Ovary (tissue), 9 donors: ENCODE measurements around the gene GPC1. TPM values are rescaled to one million over a fixed set of nuclear protein-coding genes. Genes with fewer than 3 reads are reported as not detected.
A peak's percentile ranks its signal among the peaks of the same experiment; 100 is the strongest.

Experiments used
- DNase-seq, 5 donors: peaks; one replicate each; pipeline ENCODE4 v3.0.0-alpha.2; 2019 to 2020
- H3K27ac ChIP-seq, 2 donors: fragments of 200-600 bp; one replicate each; pipeline versions ENCODE4 v1.5.1 to v1.8.0; 2019 to 2022
- H3K27me3 ChIP-seq: fragments of 200-600 bp; one replicate; pipeline ENCODE4 v1.8.0; 2022
- H3K36me3 ChIP-seq: fragments of 200-600 bp; sonication (generic); one replicate; pipeline ENCODE4 v1.5.1; 2019
- H3K4me1 ChIP-seq: one replicate; pipeline ENCODE4 v1.8.1; 2013; ENCODE audit warnings: mild to moderate bottlenecking, moderate library complexity; ENCODE audit not compliant: insufficient read depth
- H3K4me3 ChIP-seq: fragments of 200-600 bp; sonication (generic); one replicate; pipeline ENCODE4 v1.5.1; 2017
- H3K9me3 ChIP-seq, 2 donors: fragments of 200-600 bp in 1 of 2; sonication (generic) in 1 of 2; one replicate each; pipeline versions ENCODE4 v1.5.1 to v1.8.1; 2013 to 2019; ENCODE audit warnings: mild to moderate bottlenecking in 1 of 2, moderate library complexity in 1 of 2
- EP300 ChIP-seq: sonication (generic); formaldehyde crosslinking; IDR thresholded peaks from one replicate; pipeline ENCODE4 v1.6.1; 2017; ENCODE audit warnings: antibody characterized with exemption
- POLR2A ChIP-seq: fragments of 450-650 bp; IDR thresholded peaks from one replicate; pipeline ENCODE4 v1.6.1; 2017; ENCODE audit warnings: antibody characterized with exemption, mild to moderate bottlenecking, moderate library complexity
- WGBS, 3 donors: extraction: QIAGEN DNeasy Blood & Tissue Kit in 1 of 3; methylation state at CpG; one replicate each; pipeline versions ENCODE4 v1.1.5 to v1.1.7; 2013 to 2017; 5-methylcytosine and 5-hydroxymethylcytosine counted together
- intact Hi-C, 4 donors: fragments of 100-400 bp; cut with DNase I; formaldehyde crosslinking; loops; one replicate each; pipeline versions ENCODE4 v1.11.0 to v1.15.1; 2022 to 2023
- polyA plus RNA-seq, 2 donors: library from polyadenylated mRNA; stranded (reverse); fragments of 200-250 nt in 1 of 2; fragments of 350-450 nt in 1 of 2; fragmentation: Illumina TruSeq in 1 of 2; extraction: RNeasy Lipid Tissue Mini Kit (QIAGEN cat#74804) in 1 of 2; gene quantifications; one replicate each; pipeline ENCODE4 v1.2.3, GENCODE V29; 2013 to 2014
- total RNA-seq, 7 donors: library from RNA; depleted of rRNA in 2 of 7; stranded (reverse); fragments of >200 nt in 2 of 7; fragmentation: NEBNext Ultra II Directional in 3 of 7; extraction: Animal tissue kit (Norgen Biotek cat#: 25700) in 3 of 7; gene quantifications; one replicate each; pipeline versions ENCODE4 v1.1.0 to v1.2.4, GENCODE V29; 2016 to 2023
- TF ChIP-seq, protein P1 (sequence below), 3 donors: fragments of 450-650 bp in 2 of 3; fragments of 200-600 bp in 1 of 3; IDR thresholded peaks; one replicate each; pipeline versions ENCODE4 v1.5.1 to v1.8.0; 2016 to 2022; ENCODE audit warnings: antibody characterized with exemption in 3 of 3, mild to moderate bottlenecking in 1 of 3
- donor health status: DM: no; HTN: no; CAD: no; lungs with moderate emphysema.
- donor health status: DM: no; HTN: no; CAD: no.
- donor health status: Bipolar disorder and iron deficiency.
- donor health status: DM: yes; HTN: yes; CAD: no.
- donor health status: DM: no; HTN: no; CAD: no.
- donor health status: DM: yes; HTN: yes; CAD: no.

The GPC1 gene
- total and polyA plus RNA-seq, 9 donors = 2.9 to 149 (median 71.4) TPM

DNA sequence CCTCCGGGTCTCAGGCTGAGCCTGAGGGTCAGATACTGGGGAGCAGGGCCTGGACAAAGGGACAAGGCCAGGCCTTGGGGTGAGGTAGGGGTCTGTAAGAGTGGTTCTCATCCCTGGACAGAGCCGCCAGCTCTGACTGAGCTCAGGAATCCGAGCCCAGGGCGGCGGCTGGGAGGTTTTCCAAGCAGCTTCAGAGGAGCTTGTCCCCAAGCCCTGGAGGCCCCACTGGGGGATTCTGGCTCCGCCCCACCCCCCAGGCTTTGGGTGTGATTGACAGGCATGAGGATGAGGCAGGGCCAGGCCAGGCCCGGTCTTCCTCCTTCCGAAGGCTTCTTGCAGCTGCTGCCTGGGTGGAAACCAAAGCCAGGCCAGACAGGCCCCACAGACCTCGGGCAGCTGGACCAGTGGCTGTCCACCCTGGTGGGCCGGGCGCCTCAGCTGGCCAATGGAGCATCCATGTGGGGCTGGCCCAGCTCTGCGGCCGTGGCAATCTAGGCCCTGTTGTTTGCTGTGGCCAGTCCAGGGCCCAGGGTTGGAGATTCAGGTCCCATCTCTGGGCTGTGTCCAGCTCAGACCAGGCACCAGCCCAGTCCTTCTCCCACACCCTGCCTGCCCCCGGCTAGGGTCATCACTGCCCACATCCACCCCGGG, 23.1 kb upstream of the GPC1 start:
- DNase-seq = peak in 4 of 5 donors; percentile 14 to 21 (median 16)
- WGBS, 3 donors = 79 to 85% (median 82%) methylated on average over 14 to 15 of the region's 15 CpGs
- Histone ChIP-seq H3K27ac (no peak overlapping the region), H3K36me3 (no peaks in the 10 kb centered on the region), H3K27me3 (no peaks in the 10 kb centered on the region), H3K4me3 (no peak overlapping the region), H3K9me3 (no peaks in the 10 kb centered on the region), H3K4me1 (no peaks in the 10 kb centered on the region)
- TF ChIP-seq, protein P1, sequence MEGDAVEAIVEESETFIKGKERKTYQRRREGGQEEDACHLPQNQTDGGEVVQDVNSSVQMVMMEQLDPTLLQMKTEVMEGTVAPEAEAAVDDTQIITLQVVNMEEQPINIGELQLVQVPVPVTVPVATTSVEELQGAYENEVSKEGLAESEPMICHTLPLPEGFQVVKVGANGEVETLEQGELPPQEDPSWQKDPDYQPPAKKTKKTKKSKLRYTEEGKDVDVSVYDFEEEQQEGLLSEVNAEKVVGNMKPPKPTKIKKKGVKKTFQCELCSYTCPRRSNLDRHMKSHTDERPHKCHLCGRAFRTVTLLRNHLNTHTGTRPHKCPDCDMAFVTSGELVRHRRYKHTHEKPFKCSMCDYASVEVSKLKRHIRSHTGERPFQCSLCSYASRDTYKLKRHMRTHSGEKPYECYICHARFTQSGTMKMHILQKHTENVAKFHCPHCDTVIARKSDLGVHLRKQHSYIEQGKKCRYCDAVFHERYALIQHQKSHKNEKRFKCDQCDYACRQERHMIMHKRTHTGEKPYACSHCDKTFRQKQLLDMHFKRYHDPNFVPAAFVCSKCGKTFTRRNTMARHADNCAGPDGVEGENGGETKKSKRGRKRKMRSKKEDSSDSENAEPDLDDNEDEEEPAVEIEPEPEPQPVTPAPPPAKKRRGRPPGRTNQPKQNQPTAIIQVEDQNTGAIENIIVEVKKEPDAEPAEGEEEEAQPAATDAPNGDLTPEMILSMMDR (IDR thresholded peaks at IDR 0.05) = no peak
- TF ChIP-seq POLR2A = no peak
- TF ChIP-seq EP300 = no peak
- intact Hi-C loops = no loop called here

DNA sequence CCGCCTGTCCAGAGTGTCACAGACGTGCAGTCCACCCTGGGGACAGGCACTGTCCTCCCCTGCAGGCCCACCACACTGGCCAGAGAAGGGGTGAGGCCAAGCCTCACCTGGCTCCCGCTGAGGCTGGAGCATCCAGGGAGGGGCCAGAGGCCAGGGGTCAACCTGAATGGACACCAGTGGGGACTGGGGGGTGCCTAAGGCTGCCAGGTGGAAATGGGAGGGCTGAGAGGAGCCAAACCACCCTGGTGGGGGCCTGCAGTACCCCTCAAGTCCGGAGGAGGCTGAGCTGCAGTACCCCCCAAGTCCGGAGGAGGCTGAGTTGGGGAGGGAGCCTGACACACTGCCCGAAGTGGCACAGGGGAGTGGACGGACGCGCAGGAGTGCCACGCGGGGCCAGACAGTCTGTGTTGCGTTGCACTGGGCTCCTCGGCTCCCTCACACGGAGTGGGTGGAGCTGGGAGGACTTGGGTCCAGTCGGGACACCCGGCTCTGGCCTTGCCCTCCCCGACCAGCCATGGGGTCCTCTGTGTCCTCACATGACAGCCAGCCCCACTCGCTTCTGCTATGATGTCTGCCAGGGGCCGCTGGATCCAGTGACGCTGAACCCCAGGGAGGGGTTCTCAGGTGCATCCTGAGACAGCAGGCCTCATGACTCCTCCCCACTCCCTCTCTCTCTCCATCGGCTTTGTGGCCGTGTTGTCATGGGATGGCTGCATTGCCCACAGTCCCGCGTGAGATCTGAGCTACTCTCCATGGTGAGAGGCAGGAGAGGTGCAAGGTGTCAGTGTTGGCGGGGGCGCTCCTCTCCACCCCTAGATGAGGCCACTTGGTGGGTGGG, 22.3 kb upstream of the GPC1 start:
- WGBS, 3 donors = 86 to 90% (median 87%) methylated on average over 25 to 26 of the region's 26 CpGs
- Histone ChIP-seq H3K4me1 (no peaks in the 10 kb centered on the region), H3K27me3 (no peaks in the 10 kb centered on the region), H3K36me3 (no peaks in the 10 kb centered on the region), H3K27ac (no peak overlapping the region), H3K4me3 (no peak overlapping the region), H3K9me3 (no peaks in the 10 kb centered on the region)
- TF ChIP-seq, protein P1 (IDR thresholded peaks at IDR 0.05) = no peak
- TF ChIP-seq POLR2A (no peak), EP300 (no peak)
- DNase-seq = peak in 4 of 5 donors; percentile 9 to 21 (median 12)
- intact Hi-C loops = no loop called here

DNA sequence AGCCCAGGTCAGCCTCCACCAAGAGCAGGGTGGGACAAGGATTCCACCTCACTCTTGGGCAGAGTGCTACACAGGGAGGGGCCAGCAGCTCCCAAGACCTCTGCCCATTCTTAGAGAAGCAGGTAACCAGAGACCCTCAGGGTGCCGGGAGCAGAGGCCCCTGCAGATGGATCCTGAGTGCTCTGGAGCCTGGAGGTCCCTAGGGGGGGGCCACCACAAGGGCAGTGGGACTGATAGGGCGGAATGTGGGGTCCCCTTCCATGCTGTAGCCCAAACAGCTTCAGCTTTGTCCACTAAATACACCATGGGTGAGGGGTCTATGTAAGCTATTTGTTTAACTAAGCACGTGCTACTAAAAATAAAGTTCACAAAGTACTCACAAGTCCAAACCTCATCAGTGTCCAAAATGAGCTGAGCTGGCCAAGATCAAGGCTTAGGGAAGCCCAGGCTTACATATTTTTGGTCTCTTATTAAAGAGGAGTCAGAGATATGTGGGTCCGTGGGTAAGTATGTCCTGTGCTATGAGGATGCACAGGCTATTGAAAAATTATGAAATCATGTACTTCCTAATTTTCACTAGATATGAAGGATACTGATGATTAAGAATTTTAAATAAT, 21.5 kb upstream of the GPC1 start:
- Histone ChIP-seq H3K27me3 (no peaks in the 10 kb centered on the region), H3K36me3 (no peaks in the 10 kb centered on the region), H3K27ac (no peak overlapping the region), H3K9me3 (no peaks in the 10 kb centered on the region), H3K4me1 (no peaks in the 10 kb centered on the region), H3K4me3 (no peak overlapping the region)
- no peak for TF ChIP-seq POLR2A
- TF ChIP-seq, protein P1 (IDR thresholded peaks at IDR 0.05) = no peak
- TF ChIP-seq EP300 = no peak
- DNase-seq = no peak
- WGBS, 3 donors = 40 to 52% (median 50%) methylated on average over 4 of the region's 4 CpGs
- intact Hi-C loops = no loop called here

DNA sequence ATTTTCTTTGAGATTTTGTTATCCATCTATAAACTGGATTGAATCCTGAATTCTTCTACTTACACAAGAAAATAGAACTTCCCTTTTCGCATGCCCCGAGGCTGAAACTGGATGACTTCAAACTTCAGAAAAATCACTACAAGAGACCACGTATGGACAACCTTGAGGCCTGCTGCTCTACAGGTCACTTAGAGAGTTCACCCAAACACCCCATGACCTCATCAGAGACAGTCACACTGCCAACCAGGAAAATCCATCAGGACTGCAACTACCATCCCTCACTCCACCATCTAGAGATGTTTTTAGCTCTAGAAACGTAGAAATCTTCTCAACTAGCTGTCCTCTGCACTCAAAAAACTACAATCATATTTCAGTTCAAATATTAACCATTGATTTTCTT, 18.6 kb upstream of the GPC1 start:
- DNase-seq = no peak
- TF ChIP-seq, protein P1 (IDR thresholded peaks at IDR 0.05) = no peak
- TF ChIP-seq POLR2A (no peak), EP300 (no peak)
- 76 to 84% (median 83%) methylated on average over 4 of the region's 4 CpGs for WGBS, 3 donors
- Histone ChIP-seq H3K36me3 (no peaks in the 10 kb centered on the region), H3K9me3 (no peaks in the 10 kb centered on the region), H3K27me3 (no peaks in the 10 kb centered on the region), H3K27ac (no peak overlapping the region), H3K4me1 (no peaks in the 10 kb centered on the region), H3K4me3 (no peak overlapping the region)
- intact Hi-C loops = no loop called here
